ENCODE measurements around the gene CYTL1.

DNA sequence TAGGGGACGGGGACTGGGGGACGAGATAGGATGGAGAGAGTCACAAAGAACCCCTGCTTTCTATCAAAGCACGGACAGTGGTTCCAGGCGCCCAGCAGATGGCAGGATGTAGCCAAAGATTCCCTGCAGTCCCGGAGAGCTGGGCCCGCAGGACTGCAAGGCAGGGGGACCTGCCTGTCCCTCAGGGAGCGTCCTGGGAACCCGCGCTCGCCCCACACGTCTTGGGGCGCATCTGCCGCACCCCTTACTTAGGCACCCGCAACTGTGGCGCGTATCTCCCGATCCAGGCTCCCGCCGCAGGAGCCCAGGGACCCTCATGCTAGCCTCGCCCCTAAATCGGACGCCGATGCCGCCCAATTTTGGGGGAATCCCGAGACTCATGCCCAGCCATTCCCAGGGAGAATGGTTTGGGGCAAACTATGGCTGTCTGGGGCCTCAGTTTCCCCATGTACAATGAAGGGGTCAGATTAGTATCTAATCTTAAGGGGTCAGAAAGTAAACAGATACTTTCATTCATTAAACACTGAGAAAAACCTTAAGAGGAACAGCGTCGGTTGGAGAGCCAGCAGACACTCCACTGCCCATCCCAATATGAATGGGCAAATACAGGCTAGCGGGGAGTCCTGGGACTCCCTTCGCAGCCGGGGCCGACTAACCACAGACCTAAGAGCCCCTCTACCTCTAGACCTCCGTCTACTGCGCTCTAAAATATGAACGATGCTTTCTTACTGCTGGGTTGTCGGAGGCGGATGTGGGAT, 31.4 kb upstream of the CYTL1 start:
- TF ChIP-seq, protein P1, sequence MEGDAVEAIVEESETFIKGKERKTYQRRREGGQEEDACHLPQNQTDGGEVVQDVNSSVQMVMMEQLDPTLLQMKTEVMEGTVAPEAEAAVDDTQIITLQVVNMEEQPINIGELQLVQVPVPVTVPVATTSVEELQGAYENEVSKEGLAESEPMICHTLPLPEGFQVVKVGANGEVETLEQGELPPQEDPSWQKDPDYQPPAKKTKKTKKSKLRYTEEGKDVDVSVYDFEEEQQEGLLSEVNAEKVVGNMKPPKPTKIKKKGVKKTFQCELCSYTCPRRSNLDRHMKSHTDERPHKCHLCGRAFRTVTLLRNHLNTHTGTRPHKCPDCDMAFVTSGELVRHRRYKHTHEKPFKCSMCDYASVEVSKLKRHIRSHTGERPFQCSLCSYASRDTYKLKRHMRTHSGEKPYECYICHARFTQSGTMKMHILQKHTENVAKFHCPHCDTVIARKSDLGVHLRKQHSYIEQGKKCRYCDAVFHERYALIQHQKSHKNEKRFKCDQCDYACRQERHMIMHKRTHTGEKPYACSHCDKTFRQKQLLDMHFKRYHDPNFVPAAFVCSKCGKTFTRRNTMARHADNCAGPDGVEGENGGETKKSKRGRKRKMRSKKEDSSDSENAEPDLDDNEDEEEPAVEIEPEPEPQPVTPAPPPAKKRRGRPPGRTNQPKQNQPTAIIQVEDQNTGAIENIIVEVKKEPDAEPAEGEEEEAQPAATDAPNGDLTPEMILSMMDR (IDR thresholded peaks at IDR 0.05; ENCODE audit: insufficient read depth, low read depth, low read length) = peak; percentile 67
- no peak for TF ChIP-seq EZH2 (IDR thresholded peaks at IDR 0.05; ENCODE audit: insufficient read depth, low read length)

Data from astrocyte (in vitro differentiated cells and primary cell).